GM12874 (cell line): ENCODE data around the gene EHBP1.

Experiments
- CTCF ChIP-seq: IDR thresholded peaks from 2 replicates; pipeline ENCODE4 v1.5.1; 2011; ENCODE audit warnings: low read depth, mild to moderate bottlenecking, control low read depth, low read length, moderate library complexity; ENCODE audit not compliant: insufficient read depth

The EHBP1 gene

GRCh38 chr2:63071664-63072063 is 366.2 kb downstream of the EHBP1 start:
- TF ChIP-seq CTCF: no peak

GRCh38 chr2:63073994-63074393 is 368.5 kb downstream of the EHBP1 start:
- TF ChIP-seq CTCF: no peak

- TF ChIP-seq CTCF: peak; percentile 51
These were observed 373.5 kb downstream of the EHBP1 start for GRCh38 chr2:63078852-63079606.

GRCh38 chr2:63081404-63081803 is 375.9 kb downstream of the EHBP1 start:
- TF ChIP-seq CTCF: no peak

GRCh38 chr2:63086687-63087086 is 381.2 kb downstream of the EHBP1 start:
- TF ChIP-seq CTCF: no peak

GRCh38 chr2:63092401-63092800 is 386.9 kb downstream of the EHBP1 start:
- no peak for TF ChIP-seq CTCF

- no peak for TF ChIP-seq CTCF
These were observed 387.3 kb downstream of the EHBP1 start for GRCh38 chr2:63092857-63093256.
